Thyroid gland (tissue), 4 donors: Measurements from ENCODE around the gene ROCK2.
"Not testable (repeated sequence)": the region's sequence is repeated elsewhere in the genome, so short reads cannot be mapped to it uniquely, and the experiment has no call there.

Source experiments
- CTCF ChIP-seq, 6 experiments: fragments of 200-600 bp in 3 of 6; fragments of 450-650 bp in 3 of 6; sonication (generic) in 3 of 6; IDR thresholded peaks; one replicate each; pipeline ENCODE4 v1.5.1; 2016 to 2019; ENCODE audit warnings: antibody characterized with exemption in 6 of 6, mild to moderate bottlenecking in 2 of 6, inconsistent platforms in 1 of 6, moderate library complexity in 1 of 6
- POLR2A ChIP-seq, 2 donors: fragments of 450-650 bp; IDR thresholded peaks; one replicate each; pipeline ENCODE4 v1.6.1; 2017; ENCODE audit warnings: antibody characterized with exemption in 2 of 2, mild to moderate bottlenecking in 2 of 2, moderate library complexity in 1 of 2

GRCh38 chr2:11262438-11262837 lies 82.0 kb downstream of the ROCK2 start:
- TF ChIP-seq POLR2A, CTCF (IDR thresholded peaks at IDR 0.05): not testable (repeated sequence)
